HuH-7.5 (cell line): ENCODE results near the gene IGFBP4.

Experiments used
- DNase-seq: peaks from one replicate; pipeline ENCODE4 v3.0.0; 2011; ENCODE audit warnings: low spot score

Gene IGFBP4

GRCh38 chr17:40490289-40490853 is 47.1 kb downstream of the IGFBP4 start:
- no peak for DNase-seq

- no peak for DNase-seq
These were observed 47.7 kb downstream of the IGFBP4 start for GRCh38 chr17:40490982-40491381.

- DNase-seq: no peak
These were observed 48.2 kb downstream of the IGFBP4 start for GRCh38 chr17:40491486-40491885.

- no peak for DNase-seq
These were observed 50.4 kb downstream of the IGFBP4 start for GRCh38 chr17:40493697-40494096.

GRCh38 chr17:40495140-40495539 is 51.9 kb downstream of the IGFBP4 start:
- DNase-seq: no peak

GRCh38 chr17:40496170-40496569 is 52.9 kb downstream of the IGFBP4 start:
- no peak for DNase-seq

GRCh38 chr17:40496634-40497420 is 53.6 kb downstream of the IGFBP4 start:
- DNase-seq: no peak

- DNase-seq: no peak
These were observed 54.4 kb downstream of the IGFBP4 start for GRCh38 chr17:40497695-40498094.

- no peak for DNase-seq
These were observed 55.2 kb downstream of the IGFBP4 start for GRCh38 chr17:40498281-40499084.

GRCh38 chr17:40499551-40500189 is 56.4 kb downstream of the IGFBP4 start:
- peak; percentile 62 for DNase-seq

GRCh38 chr17:40500190-40500589 is 56.9 kb downstream of the IGFBP4 start:
- DNase-seq: no peak

- no peak for DNase-seq
These were observed 57.5 kb downstream of the IGFBP4 start for GRCh38 chr17:40500709-40501108.

- DNase-seq: no peak
These were observed 58.3 kb downstream of the IGFBP4 start, which contains the start of gene TNS4 for GRCh38 chr17:40501499-40501911. Gene TNS4, minus strand, starts transcription at chr17:40501623. Its CDS starts 5,198 bp downstream, at chr17:40496425.

GRCh38 chr17:40502716-40503115 is 59.5 kb downstream of the IGFBP4 start:
- no peak for DNase-seq

- DNase-seq: no peak
These were observed 59.9 kb downstream of the IGFBP4 start for GRCh38 chr17:40503154-40503553.

- no peak for DNase-seq
These were observed 63.5 kb downstream of the IGFBP4 start for GRCh38 chr17:40506786-40507185.
